Ovary (tissue), 3 donors: ENCODE data around the gene ANKRD35.

Experiments used
- CTCF ChIP-seq, 3 donors: fragments of 450-650 bp in 2 of 3; fragments of 200-600 bp in 1 of 3; IDR thresholded peaks; one replicate each; pipeline versions ENCODE4 v1.5.1 to v1.8.0; 2016 to 2022; ENCODE audit warnings: antibody characterized with exemption in 3 of 3, mild to moderate bottlenecking in 1 of 3
- EP300 ChIP-seq: sonication (generic); formaldehyde crosslinking; IDR thresholded peaks from one replicate; pipeline ENCODE4 v1.6.1; 2017; ENCODE audit warnings: antibody characterized with exemption
- POLR2A ChIP-seq: fragments of 450-650 bp; IDR thresholded peaks from one replicate; pipeline ENCODE4 v1.6.1; 2017; ENCODE audit warnings: antibody characterized with exemption, mild to moderate bottlenecking, moderate library complexity
- donor health status: DM: no; HTN: no; CAD: no.

- no peak for TF ChIP-seq CTCF (IDR thresholded peaks at IDR 0.05)
- TF ChIP-seq POLR2A: no peak
- TF ChIP-seq EP300: no peak
Measured at GRCh38 chr1:145887631-145888030, 2.0 kb upstream of the ANKRD35 start.
